ENCODE measurements around the gene HID1. TPM values are rescaled to one million over a fixed set of nuclear protein-coding genes. Genes with fewer than 3 reads are reported as not detected.

The HID1 gene
- total RNA-seq, 1 donor from 2014 or later, result 36.6 TPM

GRCh38 chr17:74998783-74999182 is 26.2 kb upstream of the HID1 start:
- H3K27ac Mint-ChIP-seq, result peak overlapping the region; percentile 72
- H3K4me3 Mint-ChIP-seq, result no peak overlapping the region
- TF ChIP-seq CTCF (conservative IDR thresholded peaks at IDR 0.05), result no peak
- no peaks in the 10 kb centered on the region for H3K9me3 Mint-ChIP-seq
- DNase-seq (ENCODE audit: extremely low spot score, unreplicated experiment), result no peak
- H3K27me3 Mint-ChIP-seq, result no peaks in the 10 kb centered on the region
- H3K4me1 Mint-ChIP-seq (ENCODE audit: unreplicated experiment), result peaks cover 4% of the 10 kb centered on the region
- H3K36me3 Mint-ChIP-seq, result peaks cover 15% of the 10 kb centered on the region

- peaks cover 22% of the 10 kb centered on the region for H3K36me3 Mint-ChIP-seq
- TF ChIP-seq CTCF (conservative IDR thresholded peaks at IDR 0.05), result no peak
- peaks cover 21% of the 10 kb centered on the region for H3K4me1 Mint-ChIP-seq (ENCODE audit: unreplicated experiment)
- H3K4me3 Mint-ChIP-seq, result no peak overlapping the region
- no peak for DNase-seq (ENCODE audit: extremely low spot score, unreplicated experiment)
- no peaks in the 10 kb centered on the region for H3K9me3 Mint-ChIP-seq
- H3K27ac Mint-ChIP-seq, result peak overlapping the region; percentile 35
- H3K27me3 Mint-ChIP-seq, result no peaks in the 10 kb centered on the region
These were observed 23.3 kb upstream of the HID1 start for GRCh38 chr17:74995847-74996246.

- Mint-ChIP-seq H3K36me3 (peaks cover 22% of the 10 kb centered on the region), H3K4me1 (ENCODE audit: unreplicated experiment) (peaks cover 21% of the 10 kb centered on the region), H3K4me3 (peak overlapping the region; percentile 39), H3K27me3 (no peaks in the 10 kb centered on the region), H3K9me3 (no peaks in the 10 kb centered on the region), H3K27ac (peak overlapping the region; percentile 97)
- no peak for DNase-seq (ENCODE audit: extremely low spot score, unreplicated experiment)
- no peak for TF ChIP-seq CTCF (conservative IDR thresholded peaks at IDR 0.05)
These were observed 21.9 kb upstream of the HID1 start for GRCh38 chr17:74994440-74994839.

GRCh38 chr17:74992223-74992622 is 19.7 kb upstream of the HID1 start:
- H3K4me1 Mint-ChIP-seq (ENCODE audit: unreplicated experiment), result peaks cover 19% of the 10 kb centered on the region
- H3K27ac Mint-ChIP-seq, result peak overlapping the region; percentile 97
- no peak for DNase-seq (ENCODE audit: extremely low spot score, unreplicated experiment)
- H3K4me3 Mint-ChIP-seq, result peak overlapping the region; percentile 77
- H3K36me3 Mint-ChIP-seq, result peaks cover 16% of the 10 kb centered on the region
- TF ChIP-seq CTCF (conservative IDR thresholded peaks at IDR 0.05), result no peak
- no peaks in the 10 kb centered on the region for H3K9me3 Mint-ChIP-seq
- no peaks in the 10 kb centered on the region for H3K27me3 Mint-ChIP-seq

- Mint-ChIP-seq H3K36me3 (peaks cover 15% of the 10 kb centered on the region), H3K4me3 (peak overlapping the region; percentile 77), H3K27me3 (no peaks in the 10 kb centered on the region), H3K9me3 (no peaks in the 10 kb centered on the region), H3K4me1 (ENCODE audit: unreplicated experiment) (peaks cover 21% of the 10 kb centered on the region), H3K27ac (peak overlapping the region; percentile 97)
- DNase-seq (ENCODE audit: extremely low spot score, unreplicated experiment), result no peak
- TF ChIP-seq CTCF (conservative IDR thresholded peaks at IDR 0.05), result no peak
These were observed 18.1 kb upstream of the HID1 start for GRCh38 chr17:74990581-74991105.

All from type B pancreatic cell (in vitro differentiated cells).